Measurements from ENCODE around the gene CADPS2.

CADPS2 gene

DNA sequence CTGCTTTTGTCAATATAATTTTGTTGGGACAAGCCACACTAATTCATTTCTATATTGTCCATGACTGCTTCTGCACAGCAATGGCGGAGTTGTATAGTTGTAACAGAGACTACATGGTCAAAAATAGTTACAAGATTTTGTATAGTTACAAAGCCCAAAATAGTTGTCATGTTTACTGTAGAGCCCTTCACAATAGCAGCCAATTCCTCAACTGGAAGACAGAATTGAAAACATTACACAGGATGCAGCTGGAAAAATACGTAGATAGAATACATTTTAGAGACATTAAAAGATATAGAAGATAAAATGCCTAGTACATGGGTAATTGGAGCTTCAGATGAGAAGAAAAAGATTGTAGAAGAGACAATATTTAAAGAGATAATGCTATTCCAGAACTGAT is 425.3 kb downstream of the CADPS2 start:
- no peak overlapping the region for H3K4me3 ChIP-seq (replicated peaks; ENCODE audit: low read depth, low read length)
- TF ChIP-seq, protein P1, sequence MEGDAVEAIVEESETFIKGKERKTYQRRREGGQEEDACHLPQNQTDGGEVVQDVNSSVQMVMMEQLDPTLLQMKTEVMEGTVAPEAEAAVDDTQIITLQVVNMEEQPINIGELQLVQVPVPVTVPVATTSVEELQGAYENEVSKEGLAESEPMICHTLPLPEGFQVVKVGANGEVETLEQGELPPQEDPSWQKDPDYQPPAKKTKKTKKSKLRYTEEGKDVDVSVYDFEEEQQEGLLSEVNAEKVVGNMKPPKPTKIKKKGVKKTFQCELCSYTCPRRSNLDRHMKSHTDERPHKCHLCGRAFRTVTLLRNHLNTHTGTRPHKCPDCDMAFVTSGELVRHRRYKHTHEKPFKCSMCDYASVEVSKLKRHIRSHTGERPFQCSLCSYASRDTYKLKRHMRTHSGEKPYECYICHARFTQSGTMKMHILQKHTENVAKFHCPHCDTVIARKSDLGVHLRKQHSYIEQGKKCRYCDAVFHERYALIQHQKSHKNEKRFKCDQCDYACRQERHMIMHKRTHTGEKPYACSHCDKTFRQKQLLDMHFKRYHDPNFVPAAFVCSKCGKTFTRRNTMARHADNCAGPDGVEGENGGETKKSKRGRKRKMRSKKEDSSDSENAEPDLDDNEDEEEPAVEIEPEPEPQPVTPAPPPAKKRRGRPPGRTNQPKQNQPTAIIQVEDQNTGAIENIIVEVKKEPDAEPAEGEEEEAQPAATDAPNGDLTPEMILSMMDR (IDR thresholded peaks at IDR 0.05; ENCODE audit: low read depth, low read length, missing control alignments): no peak
- no peak for DNase-seq (ENCODE audit: extremely low read depth, low read depth)

DNA sequence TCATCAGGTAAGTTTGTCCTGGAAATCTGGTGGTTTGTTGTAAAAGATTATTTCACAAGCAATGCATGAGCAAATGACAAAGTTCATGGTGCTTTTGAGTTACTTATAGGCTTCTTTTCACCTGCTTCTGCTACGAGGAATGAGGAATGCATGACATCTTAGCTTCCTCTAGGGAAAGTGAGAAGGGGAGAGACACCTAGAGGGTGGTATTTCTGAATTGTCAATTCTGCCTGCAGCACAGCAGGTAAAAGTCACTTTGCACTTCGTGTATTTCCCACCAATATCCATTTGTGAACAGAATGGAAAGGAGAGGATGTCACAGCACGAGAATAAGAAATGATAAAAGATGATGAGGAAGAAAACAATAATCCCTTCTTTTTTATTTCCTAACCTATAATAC is 428.3 kb downstream of the CADPS2 start:
- no peak for DNase-seq (ENCODE audit: extremely low read depth, low read depth)
- no peak overlapping the region for H3K4me3 ChIP-seq (replicated peaks; ENCODE audit: low read depth, low read length)
- TF ChIP-seq, protein P1 (IDR thresholded peaks at IDR 0.05; ENCODE audit: low read depth, low read length, missing control alignments): no peak

DNA sequence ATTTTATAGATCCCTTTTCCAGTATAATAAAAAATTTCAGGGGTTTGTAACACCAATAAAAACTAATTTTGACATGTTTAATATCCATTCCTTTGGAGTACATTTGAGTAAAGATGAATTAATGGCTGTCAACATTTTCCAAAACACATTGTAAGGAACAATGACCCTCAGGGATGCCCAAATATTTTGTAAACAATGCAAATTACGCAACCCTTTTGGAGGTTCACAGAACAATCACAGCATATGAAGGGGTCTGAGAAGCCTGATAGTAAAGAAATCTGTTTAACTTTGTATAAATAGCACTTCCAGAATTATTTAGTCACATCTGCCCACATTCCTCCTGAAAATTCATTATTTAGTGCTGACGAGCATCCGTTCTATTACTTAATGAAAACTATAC is 428.9 kb downstream of the CADPS2 start:
- DNase-seq (ENCODE audit: extremely low read depth, low read depth): no peak
- H3K4me3 ChIP-seq (replicated peaks; ENCODE audit: low read depth, low read length): no peak overlapping the region
- TF ChIP-seq, protein P1 (IDR thresholded peaks at IDR 0.05; ENCODE audit: low read depth, low read length, missing control alignments): no peak

DNA sequence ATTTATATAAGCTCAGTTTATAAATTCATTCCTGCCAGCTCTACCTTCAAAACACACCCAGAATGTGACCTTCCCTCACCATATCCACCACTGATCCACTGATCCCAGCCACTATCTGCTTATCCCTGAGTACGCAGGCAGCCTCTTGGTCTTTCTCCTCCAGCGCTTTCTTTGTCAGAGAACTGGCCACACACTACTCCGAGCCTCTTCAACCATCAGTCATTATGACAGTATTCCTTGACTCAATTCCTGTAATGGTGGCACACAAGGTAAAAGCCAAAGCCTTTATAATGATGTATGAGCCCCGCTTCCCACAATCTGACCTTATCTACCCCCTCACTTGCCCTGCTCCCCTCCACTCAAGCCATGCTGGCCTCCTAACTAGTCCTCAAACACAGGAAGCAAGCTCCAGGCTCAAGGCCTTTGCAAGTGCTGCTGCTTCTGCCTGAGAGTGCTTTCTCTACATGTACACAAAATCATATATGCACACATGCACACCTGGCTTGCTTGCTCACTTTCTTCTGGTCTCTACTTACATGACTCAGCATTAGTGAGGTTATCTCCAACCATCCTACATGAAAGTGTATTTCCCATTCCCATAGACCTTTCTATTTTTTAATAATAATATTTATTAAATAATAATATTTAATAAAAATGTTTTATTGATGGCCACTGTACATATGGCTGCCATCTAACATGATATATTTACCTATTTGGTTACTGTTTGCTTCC is 431.3 kb downstream of the CADPS2 start:
- TF ChIP-seq, protein P1 (IDR thresholded peaks at IDR 0.05; ENCODE audit: low read depth, low read length, missing control alignments): no peak
- no peak for DNase-seq (ENCODE audit: extremely low read depth, low read depth)

DNA sequence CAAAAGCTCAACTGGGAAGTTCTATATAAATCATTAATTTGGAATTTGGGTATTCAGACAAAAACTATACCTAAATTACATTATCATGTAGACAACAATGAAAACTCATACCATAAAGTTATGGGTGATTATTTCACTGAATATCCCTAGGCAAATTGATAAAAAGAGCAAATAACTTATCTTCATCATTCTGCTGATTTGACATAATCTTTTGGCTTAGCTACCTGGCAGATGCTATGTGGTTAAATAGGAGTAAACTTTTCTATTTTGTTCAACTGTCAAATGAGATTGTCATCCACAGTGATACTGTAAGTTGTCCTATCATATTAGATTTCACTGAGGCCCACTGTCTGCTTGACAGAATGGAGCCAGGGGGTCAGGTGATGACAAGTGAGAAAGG is 432.8 kb downstream of the CADPS2 start:
- no peak overlapping the region for H3K4me3 ChIP-seq (replicated peaks; ENCODE audit: low read depth, low read length)
- TF ChIP-seq, protein P1 (IDR thresholded peaks at IDR 0.05; ENCODE audit: low read depth, low read length, missing control alignments): no peak
- DNase-seq (ENCODE audit: extremely low read depth, low read depth): no peak

More for the DNA sequence above, 431.3 kb downstream of the CADPS2 start:
- no peak overlapping the region for H3K4me3 ChIP-seq (replicated peaks; ENCODE audit: low read depth, low read length)

DNA sequence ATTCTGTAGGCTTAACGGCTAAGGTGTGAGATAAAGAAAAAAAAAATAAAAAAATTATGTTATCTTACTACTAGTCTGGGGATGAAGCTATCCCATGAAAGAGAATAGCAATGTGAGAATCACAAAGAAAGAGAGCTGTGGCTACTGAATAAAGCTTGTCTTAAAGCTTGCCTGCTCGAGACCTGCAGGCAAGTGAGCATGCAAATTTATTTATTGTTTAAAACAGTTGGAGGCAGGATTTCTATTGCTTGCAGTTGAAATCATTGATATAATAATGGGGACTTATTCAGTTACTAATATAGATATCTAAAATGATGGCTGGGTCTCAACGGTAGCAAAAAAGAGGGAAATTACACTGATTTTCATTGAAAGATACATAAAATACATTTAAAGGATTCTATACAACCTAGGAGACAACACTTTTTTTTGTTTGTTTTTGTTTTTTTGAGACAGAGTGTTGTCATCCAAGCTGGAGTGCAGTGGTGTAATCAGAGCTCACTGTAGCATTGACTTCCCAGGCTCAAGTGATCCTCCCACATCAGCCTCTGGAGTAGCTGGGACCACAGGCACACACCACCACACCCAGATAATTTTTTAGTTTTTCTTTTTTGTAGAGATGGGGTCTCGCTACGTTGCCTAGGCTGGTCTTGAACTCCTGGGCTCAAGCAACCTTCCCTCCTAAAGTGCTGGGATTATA is 437.2 kb downstream of the CADPS2 start:
- DNase-seq (ENCODE audit: extremely low read depth, low read depth): no peak
- no peak overlapping the region for H3K4me3 ChIP-seq (replicated peaks; ENCODE audit: low read depth, low read length)
- TF ChIP-seq, protein P1 (IDR thresholded peaks at IDR 0.05; ENCODE audit: low read depth, low read length, missing control alignments): no peak
